Prostate gland (tissue), 2 donors: Measurements from ENCODE around the gene POLR3C.

Experiments
- CTCF ChIP-seq, 4 experiments: fragments of 200-600 bp in 2 of 4; fragments of 450-650 bp in 2 of 4; sonication (generic) in 2 of 4; IDR thresholded peaks; 1 replicate in 3 of 4; 2 replicates in 1 of 4; pipeline ENCODE4 v1.5.1; 2016 to 2019; ENCODE audit warnings: antibody characterized with exemption in 4 of 4, mild to moderate bottlenecking in 2 of 4, moderate library complexity in 2 of 4
- POLR2A ChIP-seq: fragments of 450-650 bp; IDR thresholded peaks from one replicate; pipeline ENCODE4 v1.6.1; 2016; ENCODE audit warnings: antibody characterized with exemption, mild to moderate bottlenecking
- POLR2AphosphoS5 ChIP-seq: sonication (generic); formaldehyde crosslinking; IDR thresholded peaks from one replicate; pipeline ENCODE4 v1.6.1; 2017; ENCODE audit warnings: antibody characterized with exemption

DNA sequence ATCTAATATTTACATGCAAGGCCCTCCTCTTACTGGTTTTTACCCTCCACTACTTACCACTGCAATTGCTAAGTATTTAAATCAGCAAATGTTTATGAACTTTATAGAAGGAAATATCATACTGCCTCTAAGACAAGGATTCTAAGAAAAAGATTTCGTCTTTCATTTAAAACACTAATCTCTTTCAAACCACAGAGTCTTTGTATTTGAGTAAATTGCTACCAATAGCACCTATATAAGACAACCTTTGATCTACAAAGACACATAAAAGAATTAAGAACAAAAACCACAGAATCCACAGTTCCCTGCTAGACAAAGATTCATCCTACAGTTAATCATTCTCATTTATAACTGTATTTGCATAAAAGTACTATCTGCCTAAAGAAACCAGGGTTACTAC is 37.7 kb upstream of the POLR3C start:
- TF ChIP-seq CTCF (IDR thresholded peaks at IDR 0.05) (no peak), POLR2A (no peak), POLR2AphosphoS5 (no peak)
